NCI-H82 treated with DMSO at 0.1 percent for 48 hours (cell line): Measurements from ENCODE around the gene SLC6A19.
"Not testable (repeated sequence)": the region's sequence is repeated elsewhere in the genome, so short reads cannot be mapped to it uniquely, and the experiment has no call there.

ENCODE experiments used
- DNase-seq: peaks from one replicate; lab custom pipeline; 2025; ENCODE audit not compliant: unreplicated experiment; lab: John Stamatoyannopoulos, UW

SLC6A19 gene

DNA sequence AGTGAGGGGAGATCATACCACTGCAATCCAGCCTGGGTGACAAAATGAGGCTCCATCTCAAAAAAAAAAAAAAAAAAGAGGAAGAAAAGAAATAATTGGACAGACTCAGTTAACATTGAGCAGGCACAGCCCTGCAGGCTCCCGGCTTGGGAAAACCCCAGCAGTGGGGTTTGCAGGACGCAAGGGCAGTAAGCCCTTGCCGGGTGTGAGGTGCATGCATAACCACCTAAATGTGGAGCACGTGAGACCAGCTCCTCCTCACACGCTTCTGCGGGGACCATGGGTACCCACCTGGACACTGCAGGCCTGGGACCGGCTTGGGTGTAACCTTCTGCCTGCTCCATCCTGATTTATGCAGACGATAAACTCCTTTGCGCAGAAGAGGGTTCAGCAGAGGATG is 19.0 kb downstream of the SLC6A19 start:
- no peak for DNase-seq

GRCh38 chr5:1220831-1221230 is 19.4 kb downstream of the SLC6A19 start:
- DNase-seq = no peak

- DNase-seq = no peak
Observed at GRCh38 chr5:1221721-1222120, 20.3 kb downstream of the SLC6A19 start.

- no peak for DNase-seq
Observed at GRCh38 chr5:1222147-1222546, 20.8 kb downstream of the SLC6A19 start.

DNA sequence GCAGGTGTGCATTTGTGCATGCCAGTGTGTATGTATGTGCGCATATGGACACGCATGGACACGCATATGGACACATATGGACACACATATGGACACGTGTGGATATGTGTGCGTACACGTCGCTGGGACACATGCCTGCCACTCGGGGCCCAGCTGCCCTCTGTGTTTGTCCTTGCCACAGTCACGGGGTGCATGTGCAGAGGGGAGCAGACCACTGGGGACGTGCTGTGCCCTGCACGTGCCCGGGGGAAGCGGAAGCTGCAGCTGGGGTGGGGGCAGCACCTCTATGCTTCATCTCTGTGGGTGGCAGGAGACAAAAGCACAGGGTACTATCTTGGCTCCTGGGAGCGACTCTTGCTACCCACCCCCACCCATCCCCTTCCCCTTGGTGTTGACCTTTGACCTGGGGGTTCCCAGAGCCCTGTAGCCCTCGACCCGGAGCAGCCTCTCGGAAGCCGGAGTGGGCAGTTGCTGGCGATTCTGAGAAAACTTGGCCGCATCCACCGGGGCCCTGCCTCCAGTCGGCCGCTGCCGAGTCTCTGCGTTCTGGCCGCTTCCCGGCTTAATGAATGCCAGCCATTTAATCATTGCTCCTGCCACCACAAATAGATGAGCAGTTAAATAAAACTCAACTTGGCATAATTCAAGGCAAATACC is 21.4 kb downstream of the SLC6A19 start:
- DNase-seq = no peak

- no peak for DNase-seq
Observed at GRCh38 chr5:1223278-1223670, 21.9 kb downstream of the SLC6A19 start.

- no peak for DNase-seq
Observed at GRCh38 chr5:1224631-1225030, 23.2 kb downstream of the SLC6A19 start.

GRCh38 chr5:1225081-1225480 is 23.7 kb downstream of the SLC6A19 start, which contains the start of gene SLC6A18:
SLC6A18 (plus strand) TSS chr5:1225381; CDS start chr5:1225478, 97 bp downstream.
- DNase-seq = no peak

- DNase-seq = no peak
Observed at GRCh38 chr5:1226231-1226630, 24.8 kb downstream of the SLC6A19 start.

GRCh38 chr5:1226839-1227581 is 25.6 kb downstream of the SLC6A19 start:
- no peak for DNase-seq

DNA sequence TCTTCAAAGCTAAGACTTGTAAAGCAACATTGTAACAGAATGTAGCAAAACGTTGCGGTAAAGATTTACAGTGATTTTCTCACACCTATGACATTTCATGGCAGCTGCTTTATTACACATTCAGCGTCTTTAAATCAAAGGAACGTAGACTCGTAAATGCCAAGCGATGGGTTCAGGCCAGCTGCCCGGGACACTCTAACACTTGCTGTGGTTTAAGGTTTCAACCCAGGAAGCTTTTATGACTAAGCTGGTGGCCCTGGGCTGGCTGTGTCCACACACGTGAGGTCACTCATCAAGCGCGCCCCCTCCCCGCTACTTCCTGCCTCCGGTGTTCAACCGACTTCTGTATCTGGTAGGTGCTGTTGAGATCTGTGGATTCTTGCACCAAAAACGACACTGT is 26.3 kb downstream of the SLC6A19 start:
- DNase-seq = no peak

DNA sequence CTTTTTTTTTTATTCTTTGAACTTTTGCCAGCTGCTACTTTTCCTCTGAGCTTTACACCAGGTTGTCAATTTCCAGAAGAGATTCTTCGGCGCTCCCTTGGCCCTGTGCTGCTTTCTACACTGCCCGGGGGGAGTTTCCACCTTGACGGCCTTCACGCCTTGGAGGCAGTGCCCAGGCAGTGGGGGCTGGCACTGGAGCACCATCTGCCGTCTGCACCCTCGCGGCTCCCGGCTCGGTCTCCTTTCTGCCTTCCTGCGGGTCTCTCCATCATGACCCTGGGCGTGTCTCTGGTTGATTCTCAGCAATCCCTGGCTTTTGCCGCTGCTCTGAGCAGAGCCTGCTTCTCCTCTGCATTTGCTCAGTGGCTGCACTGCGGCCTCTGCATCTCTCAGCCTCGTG is 26.7 kb downstream of the SLC6A19 start:
- DNase-seq = no peak

DNA sequence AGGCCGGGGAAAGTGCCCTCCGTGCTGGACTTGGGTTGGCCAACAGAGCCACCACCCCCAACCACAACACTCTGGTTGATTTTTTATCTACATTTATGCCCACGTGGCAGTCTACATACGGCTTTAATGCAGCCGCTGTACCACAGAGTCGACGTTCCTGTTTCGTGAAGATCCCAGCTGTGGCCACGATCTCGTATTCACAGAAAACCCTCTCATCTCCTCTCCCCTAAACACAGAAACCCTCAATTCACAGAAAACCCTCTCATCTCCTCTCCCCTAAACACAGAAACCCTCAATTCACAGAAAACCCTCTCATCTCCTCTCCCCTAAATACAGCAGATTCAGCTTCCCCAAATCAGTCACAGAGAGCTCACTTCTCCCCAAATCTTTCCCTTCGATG is 27.6 kb downstream of the SLC6A19 start:
- DNase-seq = not testable (repeated sequence)

- DNase-seq = no peak
Observed at GRCh38 chr5:1229822-1230221, 28.4 kb downstream of the SLC6A19 start.

- DNase-seq = no peak
Observed at GRCh38 chr5:1230551-1230950, 29.2 kb downstream of the SLC6A19 start.

DNA sequence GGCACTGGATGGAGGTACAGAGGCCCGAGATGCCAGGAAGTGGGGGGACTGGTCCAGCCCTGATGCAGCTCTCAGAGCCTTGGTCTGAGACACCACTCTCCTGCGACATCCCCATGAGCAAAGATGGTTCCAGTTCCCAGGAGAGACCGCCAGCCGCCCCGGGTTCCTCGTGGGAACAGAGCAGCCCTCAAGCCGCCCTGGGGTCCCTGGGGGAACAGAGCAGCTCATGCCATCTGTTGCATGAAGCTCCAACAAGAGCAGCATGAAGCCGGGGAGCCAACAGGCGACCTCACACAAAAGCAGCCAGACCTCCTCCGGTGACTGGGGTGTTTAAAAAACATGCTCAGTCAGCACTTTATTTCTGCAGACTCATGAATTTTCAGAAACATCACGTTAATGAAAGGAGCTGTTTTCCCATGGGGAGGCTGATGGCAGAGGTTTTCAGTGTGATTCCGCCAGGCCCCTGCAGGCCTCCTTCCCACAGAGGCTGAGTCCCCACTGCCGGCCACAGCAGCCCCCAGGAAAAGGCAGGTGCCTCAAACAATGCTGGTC is 30.0 kb downstream of the SLC6A19 start:
- DNase-seq = no peak

DNA sequence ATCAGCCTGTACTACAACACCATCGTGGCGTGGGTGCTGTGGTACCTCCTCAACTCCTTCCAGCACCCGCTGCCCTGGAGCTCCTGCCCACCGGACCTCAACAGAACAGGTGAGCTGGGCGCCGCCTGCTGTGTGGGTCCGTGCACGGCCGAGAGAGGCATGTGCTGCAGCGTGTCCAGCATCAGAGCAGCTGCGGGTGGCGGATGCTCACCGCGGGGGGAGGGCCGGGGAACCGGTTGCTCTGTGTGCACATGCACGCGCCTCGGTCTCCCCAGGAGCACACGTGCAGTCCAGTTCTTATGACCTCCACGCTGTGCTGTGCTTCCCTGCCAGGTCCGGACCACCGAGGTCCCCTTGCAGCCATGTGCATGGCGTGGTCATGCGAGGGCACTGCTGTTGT is 31.4 kb downstream of the SLC6A19 start:
- DNase-seq = no peak

DNA sequence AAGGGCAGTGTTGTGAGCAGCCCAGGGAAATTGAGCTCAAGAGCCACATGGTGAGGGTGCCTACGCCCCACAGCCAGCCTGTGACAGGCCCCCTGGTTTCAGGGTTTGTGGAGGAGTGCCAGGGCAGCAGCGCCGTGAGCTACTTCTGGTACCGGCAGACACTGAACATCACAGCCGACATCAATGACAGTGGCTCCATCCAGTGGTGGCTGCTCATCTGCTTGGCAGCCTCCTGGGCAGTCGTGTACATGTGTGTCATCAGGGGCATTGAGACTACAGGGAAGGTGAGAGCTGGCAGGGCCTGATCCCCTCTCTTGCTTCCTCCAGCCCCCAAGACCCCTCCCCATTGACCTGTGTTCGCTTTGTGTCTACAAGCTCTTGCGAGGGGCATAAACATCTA is 34.0 kb downstream of the SLC6A19 start:
- no peak for DNase-seq

- DNase-seq = no peak
Observed at GRCh38 chr5:1235838-1236237, 34.4 kb downstream of the SLC6A19 start.

DNA sequence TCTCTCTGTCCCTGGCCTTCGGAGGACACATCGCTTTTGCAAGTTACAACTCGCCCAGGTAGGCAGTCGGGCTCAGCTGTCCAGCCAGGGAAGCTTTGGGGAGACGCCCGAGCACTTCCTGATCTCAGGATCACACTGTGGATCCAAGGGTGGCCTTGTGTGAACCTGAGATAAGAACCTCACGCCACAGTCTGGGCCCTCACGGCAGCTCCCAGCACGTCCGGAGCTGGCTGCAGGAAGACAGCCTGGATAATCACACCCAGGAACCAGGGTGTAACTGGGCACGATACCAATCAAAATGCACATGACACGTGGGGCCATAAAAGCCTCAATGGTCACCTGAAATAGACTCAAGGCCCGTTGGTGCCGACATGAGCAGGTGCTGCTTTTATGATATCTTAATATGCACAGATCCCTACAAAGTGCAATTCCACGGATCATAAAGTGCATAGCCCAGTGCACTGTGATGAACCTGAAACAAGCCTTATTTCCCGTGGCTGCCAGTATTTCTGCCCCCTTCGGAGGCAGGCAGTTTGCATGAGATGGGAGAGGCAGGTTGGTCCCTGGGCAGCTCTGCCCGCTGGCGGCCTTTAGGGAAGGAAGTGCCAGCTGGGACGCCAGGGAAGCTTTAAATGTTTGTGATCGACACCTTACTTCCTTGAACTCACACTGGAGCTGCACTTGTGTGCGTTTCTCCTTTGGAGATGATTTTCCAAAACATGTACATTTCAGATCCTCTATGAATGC is 38.3 kb downstream of the SLC6A19 start:
- DNase-seq = no peak

DNA sequence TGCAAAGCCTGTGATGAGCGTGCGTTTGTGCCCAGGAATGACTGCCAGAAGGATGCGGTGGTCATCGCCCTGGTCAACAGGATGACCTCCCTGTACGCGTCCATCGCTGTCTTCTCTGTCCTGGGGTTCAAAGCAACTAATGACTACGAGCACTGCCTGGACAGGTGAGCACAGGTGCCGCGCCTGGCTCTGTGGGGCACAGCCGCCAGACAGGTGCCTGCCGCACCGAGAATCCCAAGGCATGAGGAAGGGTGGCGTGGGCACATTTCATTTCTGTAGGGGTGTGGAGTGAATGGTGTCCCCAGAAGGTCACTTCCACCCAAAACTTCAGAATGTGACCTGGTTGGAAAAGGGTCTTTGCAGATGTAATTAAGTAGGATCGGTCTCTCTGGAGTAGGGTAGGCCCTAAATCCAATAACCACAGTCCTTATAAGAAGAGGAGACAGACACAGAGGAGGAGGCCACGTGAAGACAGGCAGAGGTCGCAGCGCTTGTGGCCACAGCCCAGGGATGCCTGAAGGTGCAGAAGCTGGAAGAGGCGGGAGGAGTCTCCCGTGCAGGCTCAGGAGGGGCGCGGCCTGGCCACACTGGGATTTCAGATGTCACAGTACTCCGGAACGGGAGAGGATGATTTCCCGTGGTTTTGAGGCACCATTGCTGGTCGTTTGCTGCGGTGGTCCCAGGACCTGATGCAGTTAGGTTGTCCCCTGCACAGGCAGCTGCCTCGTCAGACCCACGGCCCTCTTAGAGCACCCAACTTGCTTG is 39.3 kb downstream of the SLC6A19 start:
- no peak for DNase-seq
